Caco-2 (cell line): ENCODE measurements around the gene GRIK4. TPM values are rescaled to one million over a fixed set of nuclear protein-coding genes. Genes with fewer than 3 reads are reported as not detected.
A peak's percentile ranks its signal among the peaks of the same experiment; 100 is the strongest.

Experiments used
- BruUV-seq: library from RNA; stranded (reverse); fragments of 400-500 nt; replicated peaks from 2 replicates; lab custom pipeline; 2021; lab: Mats Ljungman, UMichigan
- CTCF ChIA-PET: fragments of 300-600 bp; sonication (Branson Sonifier 250); formaldehyde crosslinking; loops from one replicate; lab custom pipeline; 2022; ENCODE audit warnings: antibody characterized with exemption; lab: Charles Lee
- POLR2A ChIA-PET: fragments of 300-600 bp; sonication (Branson Sonifier 250); formaldehyde crosslinking; loops from one replicate; lab custom pipeline; 2022; ENCODE audit warnings: antibody characterized with exemption; lab: Charles Lee
- DNase-seq, 2 experiments: peaks; one replicate each; pipeline versions ENCODE4 v3.0.0 to v3.0.0-alpha.2; 2020 to 2022
- H3K27me3 ChIP-seq: replicated peaks from 2 replicates; pipeline ENCODE4 v1.6.0; 2011; ENCODE audit warnings: low read length; ENCODE audit not compliant: control insufficient read depth, insufficient read depth
- H3K36me3 ChIP-seq: 2 replicates; pipeline ENCODE4 v1.5.1; 2011; ENCODE audit warnings: low read length; ENCODE audit not compliant: control insufficient read depth, insufficient read depth
- H3K4me1 ChIP-seq: fragments of 250-450 bp; sonication (Bioruptor Pico); 2 replicates; pipeline ENCODE4 v1.5.1; 2020; ENCODE audit warnings: mild to moderate bottlenecking
- H3K4me3 ChIP-seq: 2 replicates; pipeline ENCODE4 v1.5.1; 2011; ENCODE audit warnings: low read depth, mild to moderate bottlenecking, control low read depth, low read length
- H3K9me3 ChIP-seq: fragments of 250-450 bp; sonication (Bioruptor Pico); 2 replicates; pipeline ENCODE4 v1.5.1; 2020; ENCODE audit warnings: mild to moderate bottlenecking, moderate library complexity
- H3K27ac Mint-ChIP-seq: one replicate; pipeline ENCODE4 v1.8.0; 2022; ENCODE audit warnings: mixed read lengths; ENCODE audit not compliant: unreplicated experiment
- H3K27me3 Mint-ChIP-seq: one replicate; pipeline ENCODE4 v1.8.0; 2022; ENCODE audit warnings: mixed read lengths; ENCODE audit not compliant: insufficient read depth, unreplicated experiment
- H3K36me3 Mint-ChIP-seq: one replicate; pipeline ENCODE4 v1.8.0; 2022; ENCODE audit warnings: mild to moderate bottlenecking, mixed read lengths; ENCODE audit not compliant: insufficient read depth, unreplicated experiment
- H3K4me1 Mint-ChIP-seq: one replicate; pipeline ENCODE4 v1.8.0; 2022; ENCODE audit warnings: low read depth, mixed read lengths; ENCODE audit not compliant: unreplicated experiment
- H3K4me3 Mint-ChIP-seq: one replicate; pipeline ENCODE4 v1.8.0; 2022; ENCODE audit warnings: mild to moderate bottlenecking, moderate library complexity, mixed read lengths; ENCODE audit not compliant: unreplicated experiment
- H3K9me3 Mint-ChIP-seq: one replicate; pipeline ENCODE4 v1.8.0; 2022; ENCODE audit warnings: mixed read lengths; ENCODE audit not compliant: unreplicated experiment
- CTCF ChIP-seq, 2 experiments: fragments of 200-600 bp in 1 of 2; IDR thresholded peaks; 1 replicate in 1 of 2; 2 replicates in 1 of 2; pipeline versions ENCODE4 v1.5.1 to v1.8.0; 2011 to 2022; ENCODE audit warnings: antibody characterized with exemption in 1 of 2, control low read depth in 1 of 2, inconsistent platforms in 1 of 2, low read depth in 1 of 2, low read length in 1 of 2, mild to moderate bottlenecking in 1 of 2, moderate library complexity in 1 of 2; ENCODE audit not compliant: insufficient read depth in 1 of 2, severe bottlenecking in 1 of 2, unreplicated experiment in 1 of 2
- intact Hi-C: fragments of 100-400 bp; cut with micrococcal nuclease; formaldehyde crosslinking; loops from one replicate; pipeline ENCODE4 v1.10.0; 2022; ENCODE audit not compliant: unreplicated experiment
- total RNA-seq: library from RNA; stranded (reverse); gene quantifications from 2 replicates; pipeline ENCODE4 v1.2.3, GENCODE V29; 2022

GRIK4 gene
- total RNA-seq, 1 experiment from 2014 or later = 2.0 TPM

- Mint-ChIP-seq H3K27ac (peak overlapping the region; percentile 59), H3K27me3 (no peaks in the 10 kb centered on the region)
- H3K27me3 ChIP-seq = no peaks in the 10 kb centered on the region; the same call in 1 of the 2 replicates
Observed at GRCh38 chr11:120532832-120533196, 21.3 kb downstream of the GRIK4 start.

GRCh38 chr11:120536091-120536796, 24.7 kb downstream of the GRIK4 start:
- Mint-ChIP-seq H3K27ac (no peak overlapping the region), H3K4me3 (no peak overlapping the region), H3K27me3 (no peaks in the 10 kb centered on the region), H3K9me3 (no peaks in the 10 kb centered on the region), H3K4me1 (peaks cover 26% of the 10 kb centered on the region), H3K36me3 (peaks cover 17% of the 10 kb centered on the region)
- ChIA-PET CTCF (no interaction called here), POLR2A (no interaction called here)
- no TSS peak for BruUV-seq
- no peak for TF ChIP-seq CTCF (IDR thresholded peaks at IDR 0.05; ENCODE audit: insufficient read depth in 1 of 2, low read depth in 1 of 2, low read length in 1 of 2, severe bottlenecking in 1 of 2, unreplicated experiment in 1 of 2)
- intact Hi-C loops = no loop called here
- Histone ChIP-seq H3K9me3 (no peaks in the 10 kb centered on the region), H3K4me1 (peaks cover 22% of the 10 kb centered on the region), H3K36me3 (no peaks in the 10 kb centered on the region), H3K4me3 (no peak overlapping the region), H3K27me3 (no peaks in the 10 kb centered on the region; the same call in 1 of the 2 replicates)
- no peak for DNase-seq

More at GRCh38 chr11:120532832-120533196, 21.3 kb downstream of the GRIK4 start:
- Histone ChIP-seq H3K4me1 (peaks cover 6% of the 10 kb centered on the region; the same call in 1 of the 2 replicates), H3K4me3 (no peak overlapping the region), H3K9me3 (no peaks in the 10 kb centered on the region), H3K36me3 (no peaks in the 10 kb centered on the region)
- Mint-ChIP-seq H3K4me1 (peaks cover 22% of the 10 kb centered on the region), H3K9me3 (no peaks in the 10 kb centered on the region), H3K36me3 (peaks cover 7% of the 10 kb centered on the region), H3K4me3 (no peak overlapping the region)
- DNase-seq = no peak
- no peak for TF ChIP-seq CTCF (IDR thresholded peaks at IDR 0.05; ENCODE audit: insufficient read depth in 1 of 2, low read depth in 1 of 2, low read length in 1 of 2, severe bottlenecking in 1 of 2, unreplicated experiment in 1 of 2)
- POLR2A ChIA-PET = no interaction called here
- no TSS peak for BruUV-seq
- CTCF ChIA-PET = no interaction called here
- intact Hi-C loops = no loop called here

- H3K9me3 ChIP-seq = 0 out of 2 replicates have a peak, but pooled peaks cover 2% of the 10 kb centered on the region
- H3K27ac Mint-ChIP-seq = no peak overlapping the region
- peaks cover 17% of the 10 kb centered on the region for H3K36me3 Mint-ChIP-seq
- H3K4me3 Mint-ChIP-seq = no peak overlapping the region
- H3K4me1 Mint-ChIP-seq = peaks cover 30% of the 10 kb centered on the region
- no peak overlapping the region for H3K4me3 ChIP-seq
- H3K9me3 Mint-ChIP-seq = peaks cover 3% of the 10 kb centered on the region
- ChIA-PET POLR2A (no interaction called here), CTCF (no interaction called here)
- no peak for DNase-seq
- intact Hi-C loops = no loop called here
- peaks cover 24% of the 10 kb centered on the region for H3K4me1 ChIP-seq
- no peaks in the 10 kb centered on the region for H3K36me3 ChIP-seq
- BruUV-seq = no TSS peak
- no peaks in the 10 kb centered on the region for H3K27me3 Mint-ChIP-seq
- TF ChIP-seq CTCF (IDR thresholded peaks at IDR 0.05; ENCODE audit: insufficient read depth in 1 of 2, low read depth in 1 of 2, low read length in 1 of 2, severe bottlenecking in 1 of 2, unreplicated experiment in 1 of 2) = no peak
- no peaks in the 10 kb centered on the region; the same call in 1 of the 2 replicates for H3K27me3 ChIP-seq
Observed at GRCh38 chr11:120536797-120537169, 25.2 kb downstream of the GRIK4 start.
